HEK293 (cell line): ENCODE results near the gene SLC28A2.

Experiments used
- CTCF ChIA-PET: fragments of 350-600 bp; formaldehyde crosslinking; extraction: SDS; loops from one replicate; lab custom pipeline; 2021; ENCODE audit warnings: antibody characterized with exemption; lab: Yijun Ruan, JAX
- POLR2A ChIA-PET: fragments of 300-600 bp; formaldehyde crosslinking; extraction: SDS; loops from one replicate; lab custom pipeline; 2020; ENCODE audit warnings: antibody characterized with exemption, inconsistent platforms; lab: Yijun Ruan, JAX
- H3K27ac ChIP-seq: fragments of 200-500 bp; sonication (Bioruptor generic); 2 replicates; pipeline ENCODE4 v1.5.1; 2014; ENCODE audit warnings: low read depth, low read length, control low read depth, inconsistent platforms; ENCODE audit errors: extremely low read depth
- H3K36me3 ChIP-seq, 2 experiments: fragments of 200-500 bp in 1 of 2; sonication (Bioruptor generic) in 1 of 2; 1 replicate in 1 of 2; 2 replicates in 1 of 2; pipeline ENCODE4 v1.5.1; 2014 to 2017; ENCODE audit warnings: inconsistent platforms in 2 of 2, low read length in 2 of 2; ENCODE audit not compliant: control insufficient read depth in 2 of 2, insufficient read depth in 1 of 2
- H3K4me1 ChIP-seq: fragments of 200-500 bp; sonication (Bioruptor generic); 2 replicates; pipeline ENCODE4 v1.5.1; 2014; ENCODE audit warnings: mild to moderate bottlenecking, low read length, inconsistent platforms; ENCODE audit not compliant: control insufficient read depth, insufficient read depth
- H3K4me3 ChIP-seq: 2 replicates; pipeline ENCODE4 v1.5.1; 2011; ENCODE audit warnings: low read depth, mild to moderate bottlenecking, control low read depth, low read length, moderate library complexity
- H3K9me3 ChIP-seq: fragments of 200-500 bp; sonication (Bioruptor generic); 2 replicates; pipeline ENCODE4 v1.5.1; 2014; ENCODE audit warnings: low read depth, low read length, inconsistent platforms; ENCODE audit not compliant: control insufficient read depth, insufficient read depth
- BCL11B ChIP-seq: fragments of 450-650 bp; formaldehyde crosslinking; IDR thresholded peaks from 2 replicates; pipeline ENCODE4 v1.5.1; 2016; ENCODE audit warnings: low read depth, missing biosample characterization, missing genetic modification characterization
- HOXA7 ChIP-seq: sonication (generic); formaldehyde crosslinking; IDR thresholded peaks from 2 replicates; pipeline ENCODE4 v1.8.1; 2022; ENCODE audit warnings: missing genetic modification reagents, borderline replicate concordance
- HOXC10 ChIP-seq: sonication (generic); formaldehyde crosslinking; IDR thresholded peaks from 2 replicates; pipeline ENCODE4 v1.8.1; 2023; ENCODE audit warnings: mild to moderate bottlenecking, missing genetic modification reagents
- HOXD13 ChIP-seq: sonication (generic); formaldehyde crosslinking; IDR thresholded peaks from 2 replicates; pipeline ENCODE4 v1.8.0; 2022; ENCODE audit warnings: missing genetic modification reagents, borderline replicate concordance
- RBAK ChIP-seq: fragments of 450-650 bp; formaldehyde crosslinking; IDR thresholded peaks from 2 replicates; pipeline ENCODE4 v1.5.1; 2016; ENCODE audit warnings: missing biosample characterization, missing genetic modification characterization
- SP3 ChIP-seq: fragments of 450-650 bp; formaldehyde crosslinking; IDR thresholded peaks from 2 replicates; pipeline ENCODE4 v1.5.1; 2016; ENCODE audit warnings: missing biosample characterization, missing genetic modification characterization
- YY1 ChIP-seq: fragments of 450-650 bp; formaldehyde crosslinking; IDR thresholded peaks from 2 replicates; pipeline ENCODE4 v1.5.1; 2018; ENCODE audit warnings: missing biosample characterization, missing genetic modification characterization
- ZBTB8A ChIP-seq: fragments of 450-650 bp; formaldehyde crosslinking; IDR thresholded peaks from 2 replicates; pipeline ENCODE4 v1.5.1; 2016; ENCODE audit warnings: missing biosample characterization, missing genetic modification characterization
- ZFP69B ChIP-seq: fragments of 450-650 bp; formaldehyde crosslinking; IDR thresholded peaks from 2 replicates; pipeline ENCODE4 v1.5.1; 2016; ENCODE audit warnings: missing biosample characterization, missing genetic modification characterization
- ZNF10 ChIP-seq: fragments of 450-650 bp; formaldehyde crosslinking; IDR thresholded peaks from 2 replicates; pipeline ENCODE4 v1.5.1; 2017; ENCODE audit warnings: missing biosample characterization, missing genetic modification characterization
- ZNF112 ChIP-seq: fragments of 450-650 bp; formaldehyde crosslinking; IDR thresholded peaks from 2 replicates; pipeline ENCODE4 v1.5.0; 2017; ENCODE audit warnings: missing biosample characterization, missing genetic modification characterization
- ZNF169 ChIP-seq: fragments of 450-650 bp; formaldehyde crosslinking; IDR thresholded peaks from 2 replicates; pipeline ENCODE4 v1.5.1; 2016; ENCODE audit warnings: missing biosample characterization, missing genetic modification characterization
- ZNF335 ChIP-seq: fragments of 450-650 bp; formaldehyde crosslinking; conservative IDR thresholded peaks from 2 replicates; pipeline ENCODE4 v1.5.1; 2016; ENCODE audit warnings: missing biosample characterization, missing genetic modification characterization
- ZNF37A ChIP-seq: fragments of 450-650 bp; IDR thresholded peaks from 2 replicates; pipeline ENCODE4 v1.5.1; 2018; ENCODE audit warnings: missing biosample characterization, missing genetic modification characterization
- ZNF391 ChIP-seq: fragments of 450-650 bp; formaldehyde crosslinking; IDR thresholded peaks from 2 replicates; pipeline ENCODE4 v1.5.1; 2016; ENCODE audit warnings: low read depth, missing biosample characterization, missing genetic modification characterization, borderline replicate concordance
- ZNF48 ChIP-seq: fragments of 450-650 bp; formaldehyde crosslinking; IDR thresholded peaks from 2 replicates; pipeline ENCODE4 v1.5.1; 2016; ENCODE audit warnings: missing biosample characterization, missing genetic modification characterization
- ZNF585B ChIP-seq: fragments of 450-650 bp; formaldehyde crosslinking; IDR thresholded peaks from 2 replicates; pipeline ENCODE4 v1.5.1; 2016; ENCODE audit warnings: missing biosample characterization, missing genetic modification characterization
- ZNF664 ChIP-seq: fragments of 450-650 bp; formaldehyde crosslinking; IDR thresholded peaks from 2 replicates; pipeline ENCODE4 v1.5.1; 2016; ENCODE audit warnings: missing biosample characterization, missing genetic modification characterization
- ZNF670 ChIP-seq: fragments of 450-650 bp; formaldehyde crosslinking; IDR thresholded peaks from 2 replicates; pipeline ENCODE4 v1.5.1; 2016; ENCODE audit warnings: missing biosample characterization, missing genetic modification characterization, low read depth
- ZNF843 ChIP-seq: fragments of 450-650 bp; formaldehyde crosslinking; IDR thresholded peaks from 2 replicates; pipeline ENCODE4 v1.5.1; 2016; ENCODE audit warnings: missing biosample characterization, missing genetic modification characterization

The SLC28A2 gene

GRCh38 chr15:45221967-45222366 is 30.1 kb upstream of the SLC28A2 start (continued):
- no peak for TF ChIP-seq ZNF112 (tag by site-specific recombination)
- no peak for TF ChIP-seq ZNF48
- TF ChIP-seq ZNF391 (tag by site-specific recombination): no peak
- TF ChIP-seq HOXA7 (CRISPR knock-in tag): no peak
- TF ChIP-seq ZNF664 (tag by site-specific recombination): no peak
- TF ChIP-seq ZNF10: no peak

DNA sequence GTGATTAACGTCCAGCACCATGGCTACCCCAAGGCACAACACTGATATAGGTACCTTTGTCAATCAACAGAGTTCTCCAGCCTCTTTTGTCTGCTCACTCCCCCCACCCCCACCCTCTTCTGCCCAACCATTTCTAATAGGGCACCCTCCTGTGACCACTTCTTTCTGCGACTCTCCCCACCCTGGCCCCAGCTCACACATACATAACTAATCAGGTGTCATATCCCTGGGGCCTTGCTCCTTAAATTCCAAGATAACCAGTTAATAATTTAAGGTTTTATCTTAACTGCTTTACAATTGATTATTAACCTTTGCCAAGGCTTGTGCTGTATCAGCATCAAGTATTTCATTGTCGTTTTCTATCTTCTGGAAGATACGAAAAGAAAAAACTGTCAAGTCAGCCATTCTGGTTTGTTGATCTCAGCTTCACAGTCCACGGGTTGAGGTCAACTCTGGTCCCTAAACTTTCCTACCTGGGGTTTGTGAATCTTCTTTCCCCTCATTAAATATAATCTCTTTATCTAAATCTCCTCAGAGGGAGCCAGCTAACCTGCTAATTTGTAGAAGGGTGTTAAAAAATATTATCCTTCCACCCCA is 27.3 kb upstream of the SLC28A2 start:
- Histone ChIP-seq H3K9me3 (no peaks in the 10 kb centered on the region), H3K27ac (no peak overlapping the region), H3K36me3 (no peaks in the 10 kb centered on the region), H3K4me3 (no peak overlapping the region), H3K4me1 (no peaks in the 10 kb centered on the region)
- TF ChIP-seq BCL11B (tag by site-specific recombination) (no peak), ZNF585B (tag by site-specific recombination) (no peak), YY1 (tag by site-specific recombination) (no peak)
- CTCF ChIA-PET: interaction anchor here (0.6 to 1.0 kb wide), 5 partner anchors 9 to 600 kb away, joined by 3 to 4 read pairs (median 3); no protein-coding TSS in a partner anchor
- POLR2A ChIA-PET: no interaction called here

DNA sequence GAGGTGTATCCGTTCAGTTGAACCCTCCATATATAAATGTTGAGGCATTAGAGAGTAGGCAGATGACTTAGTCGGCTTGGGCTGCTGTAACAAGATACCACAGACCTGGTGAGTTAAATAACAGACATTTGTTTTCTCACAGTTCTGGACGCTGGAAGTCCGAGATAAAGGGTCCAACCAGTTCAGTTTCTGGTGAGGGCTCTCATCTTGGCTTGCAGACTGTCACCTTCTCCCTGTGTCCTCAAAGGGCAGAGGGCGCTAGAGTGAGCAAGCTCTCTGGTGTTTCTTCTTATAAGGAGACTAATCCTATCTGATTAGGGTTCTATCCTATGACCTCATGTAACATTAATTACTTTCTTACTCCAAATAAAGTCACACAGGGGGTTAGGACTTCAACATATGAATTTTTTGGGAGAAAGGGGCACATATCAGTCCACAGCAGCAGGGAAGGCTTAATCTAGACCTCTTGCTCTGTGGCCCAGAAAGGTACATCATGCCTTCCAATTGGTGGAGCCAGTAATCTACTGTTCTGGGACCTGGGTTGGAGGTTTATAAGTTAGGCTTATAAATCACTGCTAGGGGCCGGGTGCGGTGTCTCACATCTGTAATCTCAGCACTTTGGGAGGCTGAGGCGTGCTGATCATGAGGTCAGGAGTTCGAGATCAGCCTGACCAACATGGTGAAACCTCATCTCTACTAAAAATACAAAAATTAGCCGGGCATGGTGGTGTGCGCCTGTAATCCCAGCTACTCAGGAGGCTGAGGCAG is 26.3 kb upstream of the SLC28A2 start:
- ChIA-PET CTCF (interaction anchor here (0.7 to 0.9 kb wide), 2 partner anchors 29 to 214 kb away, joined by 3 to 4 read pairs; no protein-coding TSS in a partner anchor), POLR2A (interaction anchor here (0.6 kb wide), 1 partner anchor 52 kb away, joined by 3 read pairs; no protein-coding TSS in a partner anchor)
- Histone ChIP-seq H3K9me3 (no peaks in the 10 kb centered on the region), H3K27ac (no peak overlapping the region), H3K4me3 (no peak overlapping the region), H3K36me3 (no peaks in the 10 kb centered on the region), H3K4me1 (no peaks in the 10 kb centered on the region)
- TF ChIP-seq ZNF585B (tag by site-specific recombination): no peak
- TF ChIP-seq ZNF169 (tag by site-specific recombination): no peak
- TF ChIP-seq ZFP69B: no peak
- no peak for TF ChIP-seq ZBTB8A (tag by site-specific recombination)
- no peak for TF ChIP-seq ZNF843 (tag by site-specific recombination)

GRCh38 chr15:45228931-45229330 is 23.1 kb upstream of the SLC28A2 start:
- TF ChIP-seq HOXC10: no peak
- TF ChIP-seq RBAK (tag by site-specific recombination): no peak
- TF ChIP-seq HOXD13: no peak
- no peak for TF ChIP-seq ZNF335 (tag by site-specific recombination)
- no peak for TF ChIP-seq ZNF37A (tag by site-specific recombination)
- no peak for TF ChIP-seq SP3 (tag by site-specific recombination)
- TF ChIP-seq ZNF670: no peak
- CTCF ChIA-PET: no interaction called here
- no peak overlapping the region for H3K27ac ChIP-seq
- no peak overlapping the region for H3K4me3 ChIP-seq
- no peaks in the 10 kb centered on the region for H3K9me3 ChIP-seq
- no peaks in the 10 kb centered on the region for H3K4me1 ChIP-seq
- no peaks in the 10 kb centered on the region for H3K36me3 ChIP-seq
- POLR2A ChIA-PET: no interaction called here
